ENCODE results near the gene RHNO1.

- no peak for TF ChIP-seq REST (IDR thresholded peaks at IDR 0.05; ENCODE audit: borderline replicate concordance)
- TF ChIP-seq CTCF (IDR thresholded peaks at IDR 0.05; ENCODE audit: poor library complexity, severe bottlenecking) = no peak
- TF ChIP-seq RAD21 (conservative IDR thresholded peaks at IDR 0.05) = no peak
- TF ChIP-seq POLR2AphosphoS5 (IDR thresholded peaks at IDR 0.05) = no peak
- TF ChIP-seq EZH2 (IDR thresholded peaks at IDR 0.05; ENCODE audit: borderline replicate concordance, insufficient read depth, low read length, poor library complexity, severe bottlenecking) = no peak
- TF ChIP-seq EP300 (conservative IDR thresholded peaks at IDR 0.05; ENCODE audit: poor library complexity, severe bottlenecking) = no peak
- TF ChIP-seq TAF1 (IDR thresholded peaks at IDR 0.05; ENCODE audit: low read depth) = no peak
- no peak for TF ChIP-seq SMC3 (conservative IDR thresholded peaks at IDR 0.05; ENCODE audit: poor library complexity)
These were observed 57.3 kb downstream of the RHNO1 start for GRCh38 chr12:2934371-2934770.
